DND-41 (cell line): ENCODE data around the gene GOLGA2.

Source experiments
- ATAC-seq: fragments of 200-7000 bp; cut with Tn5 transposase; 3 replicates; pipeline ENCODE4 v1.9.1; 2021; ENCODE audit warnings: low read depth; ENCODE audit not compliant: insufficient read depth
- DNase-seq: peaks from one replicate; pipeline ENCODE4 v3.0.0-alpha.2; 2020
- H2AFZ ChIP-seq: 2 replicates; pipeline ENCODE4 v1.6.0; 2012; ENCODE audit warnings: low read depth, low read length
- H3K27ac ChIP-seq: 2 replicates; pipeline ENCODE4 v1.5.1; 2012; ENCODE audit warnings: low read length, inconsistent platforms
- H3K27me3 ChIP-seq: fragments of 200-600 bp; sonication (generic); 2 replicates; pipeline ENCODE4 v1.6.0; 2012; ENCODE audit warnings: low read length, mild to moderate bottlenecking, inconsistent platforms; ENCODE audit not compliant: insufficient read depth, poor library complexity
- H3K36me3 ChIP-seq: 2 replicates; pipeline ENCODE4 v1.5.1; 2012; ENCODE audit warnings: low read length, inconsistent platforms; ENCODE audit not compliant: insufficient read depth
- H3K4me1 ChIP-seq: 2 replicates; pipeline ENCODE4 v1.5.1; 2012; ENCODE audit warnings: mild to moderate bottlenecking, low read length; ENCODE audit not compliant: insufficient read depth
- H3K4me2 ChIP-seq: 2 replicates; pipeline ENCODE4 v1.6.0; 2012; ENCODE audit warnings: mild to moderate bottlenecking, moderate library complexity, low read length, inconsistent platforms; ENCODE audit not compliant: insufficient read depth
- H3K4me3 ChIP-seq, 2 experiments: fragments of 200-600 bp in 1 of 2; shearing (Covaris generic) in 1 of 2; 2 replicates each; pipeline ENCODE4 v1.5.1; 2012 to 2016; ENCODE audit warnings: inconsistent platforms in 2 of 2, low read length in 2 of 2, mild to moderate bottlenecking in 2 of 2, low read depth in 1 of 2, moderate library complexity in 1 of 2
- H3K79me2 ChIP-seq: 2 replicates; pipeline ENCODE4 v1.6.0; 2012; ENCODE audit warnings: low read length, inconsistent platforms; ENCODE audit not compliant: insufficient read depth
- H3K9ac ChIP-seq: 2 replicates; pipeline ENCODE4 v1.6.0; 2012; ENCODE audit warnings: low read depth, mild to moderate bottlenecking, inconsistent platforms, low read length, moderate library complexity
- H3K9me3 ChIP-seq: 2 replicates; pipeline ENCODE4 v1.5.1; 2012; ENCODE audit warnings: low read length, moderate library complexity, mild to moderate bottlenecking, inconsistent platforms; ENCODE audit not compliant: insufficient read depth, severe bottlenecking
- H4K20me1 ChIP-seq: 2 replicates; pipeline ENCODE4 v1.6.0; 2012; ENCODE audit warnings: low read length; ENCODE audit not compliant: insufficient read depth
- EZH2 ChIP-seq: IDR thresholded peaks from 3 replicates; pipeline ENCODE4 v1.6.1; 2012; ENCODE audit warnings: borderline replicate concordance, low read depth, mild to moderate bottlenecking, moderate library complexity, low read length, inconsistent platforms; ENCODE audit not compliant: severe bottlenecking
- TF ChIP-seq, protein P1 (sequence below): IDR thresholded peaks from 2 replicates; pipeline ENCODE4 v1.5.1; 2012; ENCODE audit warnings: borderline replicate concordance, low read length, moderate library complexity, mild to moderate bottlenecking; ENCODE audit not compliant: poor library complexity, severe bottlenecking; ENCODE audit errors: extremely low read depth

The GOLGA2 gene

DNA sequence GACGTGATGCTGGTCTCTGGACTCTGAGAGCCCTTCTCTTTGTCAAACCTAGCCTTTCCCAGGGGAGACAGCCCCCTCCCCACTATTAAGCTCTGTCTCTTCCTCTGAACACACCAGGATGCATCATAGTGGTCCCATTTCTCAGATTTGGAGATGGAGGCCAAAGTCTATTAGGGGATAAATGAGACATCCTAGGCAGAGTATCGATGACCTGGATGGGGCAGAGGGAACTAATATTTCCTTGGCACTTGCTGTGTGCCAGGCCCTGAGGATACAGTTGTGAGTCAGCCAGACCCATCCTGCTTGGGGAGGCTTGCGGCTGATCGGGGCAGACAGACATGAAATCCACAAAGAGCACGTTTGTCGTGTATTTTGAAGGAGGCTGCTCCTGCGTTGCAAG, 67.4 kb downstream of the GOLGA2 start:
- H2AFZ ChIP-seq = no peak overlapping the region

DNA sequence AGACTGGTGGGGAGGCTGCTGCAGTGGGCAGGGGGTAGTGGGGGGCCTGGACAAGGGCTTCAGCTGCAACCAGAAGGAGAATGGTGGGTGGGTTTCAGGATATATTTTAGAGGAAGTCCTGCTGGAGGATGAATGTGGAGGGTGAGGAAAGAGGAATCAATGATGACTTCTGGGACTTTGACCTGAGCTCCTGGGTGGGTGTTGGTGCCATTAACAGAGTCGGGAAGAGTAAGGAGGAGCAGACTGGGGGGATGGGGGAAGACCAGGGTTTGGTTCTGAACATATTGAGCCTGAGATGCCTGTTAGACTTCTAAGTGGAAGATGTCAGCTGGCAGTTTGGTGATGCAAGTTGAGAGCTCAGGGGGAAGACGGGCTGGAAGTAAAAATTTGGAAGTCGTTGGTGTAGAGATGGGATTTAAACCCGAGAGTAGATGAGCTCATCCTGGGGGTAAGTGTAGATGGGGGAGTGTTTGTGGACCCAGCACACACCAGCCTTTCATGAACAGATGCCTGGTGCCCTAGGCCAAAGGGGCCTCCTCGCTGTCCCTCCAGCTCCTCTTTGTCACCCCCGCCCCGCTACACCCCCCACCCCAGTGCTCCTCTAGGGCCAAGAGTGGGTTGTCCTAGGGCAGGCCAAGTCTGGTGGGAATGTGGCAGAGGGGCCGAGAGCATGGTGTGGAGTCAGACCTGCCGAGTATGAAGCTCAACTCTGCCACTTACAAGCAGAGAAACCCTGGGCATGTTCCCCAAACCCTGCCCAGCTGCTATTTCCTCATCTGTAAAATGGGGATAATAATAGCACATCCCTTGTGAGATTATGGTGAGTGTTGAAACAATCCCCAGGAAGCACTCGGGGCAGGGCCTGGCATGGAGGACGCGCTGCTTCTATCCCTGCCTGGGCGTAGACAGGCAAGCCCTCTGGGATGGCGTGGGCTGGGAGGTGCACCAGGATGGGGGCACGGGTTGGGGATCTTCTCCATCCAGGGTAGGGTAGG, 68.6 kb downstream of the GOLGA2 start:
- Histone ChIP-seq H3K9ac (no peak overlapping the region), H3K4me2 (no peak overlapping the region), H3K79me2 (no peaks in the 10 kb centered on the region), H3K4me1 (peaks cover 22% of the 10 kb centered on the region), H3K36me3 (no peaks in the 10 kb centered on the region), H2AFZ (no peak overlapping the region), H3K9me3 (no peaks in the 10 kb centered on the region), H3K27me3 (peaks cover 4% of the 10 kb centered on the region), H3K4me3 (no peak overlapping the region), H4K20me1 (no peaks in the 10 kb centered on the region; the same call in 1 of the 2 replicates), H3K27ac (no peak overlapping the region)
- ATAC-seq (no peak), DNase-seq (no peak)
- no peak for TF ChIP-seq EZH2
- TF ChIP-seq, protein P1, sequence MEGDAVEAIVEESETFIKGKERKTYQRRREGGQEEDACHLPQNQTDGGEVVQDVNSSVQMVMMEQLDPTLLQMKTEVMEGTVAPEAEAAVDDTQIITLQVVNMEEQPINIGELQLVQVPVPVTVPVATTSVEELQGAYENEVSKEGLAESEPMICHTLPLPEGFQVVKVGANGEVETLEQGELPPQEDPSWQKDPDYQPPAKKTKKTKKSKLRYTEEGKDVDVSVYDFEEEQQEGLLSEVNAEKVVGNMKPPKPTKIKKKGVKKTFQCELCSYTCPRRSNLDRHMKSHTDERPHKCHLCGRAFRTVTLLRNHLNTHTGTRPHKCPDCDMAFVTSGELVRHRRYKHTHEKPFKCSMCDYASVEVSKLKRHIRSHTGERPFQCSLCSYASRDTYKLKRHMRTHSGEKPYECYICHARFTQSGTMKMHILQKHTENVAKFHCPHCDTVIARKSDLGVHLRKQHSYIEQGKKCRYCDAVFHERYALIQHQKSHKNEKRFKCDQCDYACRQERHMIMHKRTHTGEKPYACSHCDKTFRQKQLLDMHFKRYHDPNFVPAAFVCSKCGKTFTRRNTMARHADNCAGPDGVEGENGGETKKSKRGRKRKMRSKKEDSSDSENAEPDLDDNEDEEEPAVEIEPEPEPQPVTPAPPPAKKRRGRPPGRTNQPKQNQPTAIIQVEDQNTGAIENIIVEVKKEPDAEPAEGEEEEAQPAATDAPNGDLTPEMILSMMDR = no peak

More for the DNA sequence above, 67.4 kb downstream of the GOLGA2 start:
- no peak overlapping the region for H3K9ac ChIP-seq
- TF ChIP-seq EZH2 = no peak
- TF ChIP-seq, protein P1 = no peak
- H3K9me3 ChIP-seq = no peaks in the 10 kb centered on the region
- DNase-seq = no peak
- ATAC-seq = no peak
- no peak overlapping the region for H3K4me2 ChIP-seq
- H3K27ac ChIP-seq = no peak overlapping the region
- peaks cover 4% of the 10 kb centered on the region for H3K27me3 ChIP-seq
- H4K20me1 ChIP-seq = no peaks in the 10 kb centered on the region; the same call in 1 of the 2 replicates
- H3K36me3 ChIP-seq = no peaks in the 10 kb centered on the region
- H3K4me3 ChIP-seq = no peak overlapping the region
- H3K79me2 ChIP-seq = no peaks in the 10 kb centered on the region
- H3K4me1 ChIP-seq = peaks cover 13% of the 10 kb centered on the region

DNA sequence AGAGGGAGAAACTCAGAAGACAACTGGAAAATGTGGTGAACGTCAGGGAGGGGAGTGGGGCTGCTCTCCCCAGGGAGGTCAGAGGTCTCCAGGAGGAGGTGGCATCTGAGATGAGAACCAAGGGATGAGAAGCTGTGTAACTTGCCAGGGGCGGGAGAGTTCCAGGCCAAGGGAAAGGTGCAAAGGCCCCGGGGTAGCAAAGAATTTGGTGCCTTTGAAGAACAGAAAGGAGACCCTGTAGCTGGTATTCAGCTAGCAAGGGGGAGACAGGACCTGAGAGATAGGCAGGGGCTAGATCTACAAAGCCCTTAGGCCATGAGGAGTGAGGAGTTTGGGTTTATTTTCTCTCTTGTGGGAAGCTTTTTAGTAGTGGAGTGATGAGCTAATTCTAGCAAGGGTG, 69.3 kb downstream of the GOLGA2 start:
- Histone ChIP-seq H3K79me2 (no peaks in the 10 kb centered on the region), H3K27ac (no peak overlapping the region), H3K9me3 (no peaks in the 10 kb centered on the region), H3K27me3 (peaks cover 4% of the 10 kb centered on the region), H3K36me3 (no peaks in the 10 kb centered on the region), H3K4me3 (no peak overlapping the region), H3K9ac (no peak overlapping the region), H2AFZ (no peak overlapping the region), H3K4me1 (peaks cover 24% of the 10 kb centered on the region), H4K20me1 (no peaks in the 10 kb centered on the region; the same call in 1 of the 2 replicates), H3K4me2 (no peak overlapping the region)
- no peak for DNase-seq
- TF ChIP-seq, protein P1 = no peak
- TF ChIP-seq EZH2 = no peak
- no peak for ATAC-seq
